RWPE1 (cell line): Measurements from ENCODE around the gene RAB40C.

Experiments used
- CTCF ChIA-PET: fragments of 350-600 bp; sonication (Branson Sonifier 250); formaldehyde crosslinking; extraction: SDS; loops from one replicate; lab custom pipeline; 2021; lab: Yijun Ruan, JAX
- POLR2A ChIA-PET: fragments of 400-600 bp; formaldehyde crosslinking; extraction: SDS; loops from one replicate; lab custom pipeline; 2020; ENCODE audit warnings: antibody characterized with exemption; ENCODE audit not compliant: low non-redundant PET; lab: Yijun Ruan, JAX
- DNase-seq: peaks from one replicate; pipeline ENCODE4 v3.0.0; 2012; ENCODE audit warnings: low spot score
- H3K27ac ChIP-seq: fragments of 450-650 bp; 2 replicates; pipeline ENCODE4 v1.5.1; 2017
- CTCF ChIP-seq: fragments of 450-650 bp; conservative IDR thresholded peaks from 2 replicates; pipeline ENCODE4 v1.5.1; 2017; ENCODE audit warnings: low read depth, mild to moderate bottlenecking

RAB40C gene

GRCh38 chr16:588889-589657 lies 793 bp upstream of the RAB40C start:
- POLR2A ChIA-PET, result no interaction called here
- CTCF ChIA-PET, result no interaction called here
- peak overlapping the region; percentile 98 for H3K27ac ChIP-seq
- DNase-seq, result peak; percentile 92
- no peak for TF ChIP-seq CTCF

GRCh38 chr16:590188-590814 lies 435 bp downstream of the RAB40C start:
- ChIA-PET POLR2A (no interaction called here), CTCF (interaction anchor here (0.7 kb wide), 1 partner anchor 32 kb away, joined by 3 read pairs; no protein-coding TSS in a partner anchor)
- peak; percentile 25; the same call in 1 of the 2 replicates for TF ChIP-seq CTCF
- no peak for DNase-seq
- H3K27ac ChIP-seq, result peak overlapping the region; percentile 98

DNA sequence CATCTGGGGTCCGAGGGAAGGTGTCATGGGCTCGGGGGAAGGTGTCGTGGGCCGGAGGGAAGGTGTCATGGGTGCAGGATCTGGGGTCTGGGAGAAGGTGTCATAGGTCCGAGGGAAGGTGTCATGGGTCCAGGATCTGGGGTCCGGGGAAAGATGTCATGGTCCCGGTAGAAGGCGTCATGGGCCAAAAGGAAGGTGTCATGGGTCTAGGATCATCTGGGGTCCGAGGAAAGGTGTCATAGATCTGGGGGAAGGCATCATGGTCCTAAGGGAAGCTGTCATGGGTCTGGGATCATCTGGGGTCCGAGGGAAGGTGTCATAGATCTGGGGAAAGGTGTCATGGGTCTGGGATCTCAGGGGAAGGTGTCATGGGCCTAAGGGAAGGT lies 942 bp downstream of the RAB40C start:
- ChIA-PET CTCF (interaction anchor here (0.7 kb wide), 1 partner anchor 31 kb away, joined by 3 read pairs; no protein-coding TSS in a partner anchor), POLR2A (no interaction called here)
- no peak for TF ChIP-seq CTCF
- no peak for DNase-seq
- peak overlapping the region; percentile 98 for H3K27ac ChIP-seq

DNA sequence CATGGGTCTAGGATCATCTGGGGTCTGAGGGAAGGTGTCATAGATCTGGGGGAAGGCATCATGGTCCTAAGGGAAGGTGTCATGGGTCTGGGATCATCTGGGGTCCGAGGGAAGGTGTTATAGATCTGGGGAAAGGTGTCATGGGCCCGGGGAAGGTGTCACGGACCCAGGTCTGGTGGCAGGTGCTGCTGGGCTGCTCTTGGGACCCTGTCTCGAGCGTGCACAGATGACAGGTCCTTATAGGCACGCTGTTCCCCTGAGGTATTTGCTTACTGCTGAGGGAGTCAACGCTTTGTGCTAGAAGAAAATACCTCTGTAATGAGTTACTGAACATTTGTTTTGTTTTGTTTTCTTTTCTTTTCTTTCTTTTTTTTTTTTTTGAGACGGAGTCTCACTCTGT lies 1.4 kb downstream of the RAB40C start:
- peak overlapping the region; percentile 95 for H3K27ac ChIP-seq
- no peak for TF ChIP-seq CTCF
- ChIA-PET POLR2A (no interaction called here), CTCF (no interaction called here)
- DNase-seq, result no peak

DNA sequence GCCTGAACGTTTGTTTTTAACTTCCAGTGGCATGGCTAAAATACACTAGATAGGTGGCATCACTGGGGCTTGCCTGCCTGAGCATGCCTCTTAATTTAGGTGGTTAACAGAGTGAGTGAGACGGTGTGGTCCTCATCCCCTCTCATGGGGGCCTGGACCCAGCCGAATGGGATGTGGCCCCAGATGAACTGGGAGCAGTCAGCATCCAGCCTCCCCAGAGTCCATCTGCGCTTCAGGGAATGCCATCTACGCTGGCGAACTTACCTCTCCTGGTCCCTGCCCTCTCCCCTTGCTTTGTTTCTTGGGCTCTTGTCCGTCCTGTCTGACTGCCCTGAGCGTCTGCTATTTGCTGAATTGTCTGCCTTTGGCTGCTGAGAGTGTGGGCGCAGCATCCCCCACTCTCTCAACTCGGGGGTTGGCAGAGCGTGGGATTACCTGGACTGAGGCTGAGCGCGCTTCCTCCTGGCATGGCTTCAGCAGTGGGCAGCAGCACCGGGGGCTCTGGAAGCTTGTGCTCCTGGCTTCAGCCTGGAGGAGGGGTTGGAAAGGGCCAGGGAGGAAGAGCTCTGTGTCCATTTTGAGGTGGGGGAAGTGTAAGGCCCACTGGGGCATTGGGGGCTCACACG lies 2.1 kb downstream of the RAB40C start:
- peak overlapping the region; percentile 95 for H3K27ac ChIP-seq
- DNase-seq, result no peak
- POLR2A ChIA-PET, result interaction anchor here (2.0 kb wide), 1 partner anchor 44 kb away, joined by 4 read pairs; the partner anchor contains the start of gene METTL26
- CTCF ChIA-PET, result interaction anchor here (0.6 to 2.3 kb wide), 15 partner anchors 9 to 92 kb away, joined by 3 to 17 read pairs (median 5); partner anchors contain the start of genes JMJD8, METTL26 and WFIKKN1
- no peak for TF ChIP-seq CTCF
